ENCODE data around the gene PLA2G1B.

DNA sequence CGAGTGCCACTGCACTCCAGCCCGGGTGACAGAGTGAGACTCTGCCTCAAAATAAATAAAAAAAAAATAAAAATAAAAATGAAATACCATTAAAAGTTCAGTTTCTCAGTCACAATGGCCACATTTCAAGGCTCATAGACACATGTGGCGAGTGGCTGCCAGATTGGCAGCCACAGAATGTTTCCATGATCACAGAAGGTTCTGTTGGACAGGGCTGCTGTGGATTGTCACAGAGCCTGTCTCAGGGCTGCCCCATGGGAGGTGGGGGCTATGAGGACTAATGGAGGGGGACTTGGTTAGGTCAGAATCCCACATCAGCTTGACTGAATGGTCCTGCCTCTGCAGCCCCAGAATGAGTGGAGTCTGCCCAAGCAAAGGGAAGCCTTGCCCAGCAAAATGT, 3.8 kb upstream of the PLA2G1B start:
- no peak for TF ChIP-seq GATA2 (IDR thresholded peaks at IDR 0.05; ENCODE audit: low read depth, low read length)
- TF ChIP-seq GATA3 (IDR thresholded peaks at IDR 0.05; ENCODE audit: low read depth, low read length): no peak
